A673 (cell line): ENCODE results near the gene ZBED2. TPM values are rescaled to one million over a fixed set of nuclear protein-coding genes. Genes with fewer than 3 reads are reported as not detected.
"Not testable (repeated sequence)": the region's sequence is repeated elsewhere in the genome, so short reads cannot be mapped to it uniquely, and the experiment has no call there.

Experiments used
- BruUV-seq: library from RNA; stranded (reverse); fragments of 400-500 nt; replicated peaks from 2 replicates; lab custom pipeline; 2021; lab: Mats Ljungman, UMichigan
- CTCF ChIA-PET: fragments of 300-600 bp; sonication (Branson Sonifier 250); formaldehyde crosslinking; loops from one replicate; lab custom pipeline; 2022; ENCODE audit warnings: antibody characterized with exemption; lab: Charles Lee
- POLR2A ChIA-PET: fragments of 300-600 bp; sonication (Branson Sonifier 250); formaldehyde crosslinking; loops from one replicate; lab custom pipeline; 2022; ENCODE audit warnings: antibody characterized with exemption; ENCODE audit not compliant: low non-redundant PET; lab: Charles Lee
- DNase-seq: peaks from one replicate; pipeline ENCODE4 v3.0.0-alpha.2; 2015; ENCODE audit warnings: low spot score
- H3K27ac ChIP-seq: fragments of 200-600 bp; sonication (generic); 2 replicates; pipeline ENCODE4 v1.5.1; 2016; ENCODE audit warnings: mixed run types, low read depth, mild to moderate bottlenecking, mixed read lengths, antibody characterized with exemption, low read length; ENCODE audit not compliant: poor library complexity, severe bottlenecking
- H3K27me3 ChIP-seq: fragments of 200-600 bp; sonication (generic); replicated peaks from 2 replicates; pipeline ENCODE4 v1.6.1; 2017; ENCODE audit warnings: mixed run types, low read depth, mild to moderate bottlenecking, mixed read lengths, antibody characterized with exemption, low read length; ENCODE audit not compliant: insufficient read depth, poor library complexity
- H3K36me3 ChIP-seq: fragments of 200-600 bp; sonication (generic); 2 replicates; pipeline ENCODE4 v1.6.1; 2016; ENCODE audit warnings: mixed run types, mild to moderate bottlenecking, mixed read lengths, antibody characterized with exemption, low read length; ENCODE audit not compliant: insufficient read depth, poor library complexity, severe bottlenecking
- H3K4me1 ChIP-seq: fragments of 200-600 bp; sonication (generic); 2 replicates; pipeline ENCODE4 v1.6.1; 2017; ENCODE audit warnings: mixed run types, mild to moderate bottlenecking, mixed read lengths, antibody characterized with exemption, low read length; ENCODE audit not compliant: insufficient read depth, poor library complexity, severe bottlenecking
- H3K4me3 ChIP-seq: fragments of 200-600 bp; sonication (generic); 2 replicates; pipeline ENCODE4 v1.5.1; 2016; ENCODE audit warnings: low read depth, mixed run types, mild to moderate bottlenecking, mixed read lengths, low read length; ENCODE audit not compliant: poor library complexity, severe bottlenecking
- H3K9me3 ChIP-seq: fragments of 200-600 bp; sonication (generic); 2 replicates; pipeline ENCODE4 v1.6.1; 2016; ENCODE audit warnings: mixed run types, low read depth, mild to moderate bottlenecking, mixed read lengths, antibody characterized with exemption, low read length; ENCODE audit not compliant: poor library complexity, severe bottlenecking
- EZH2 ChIP-seq: fragments of 200-600 bp; sonication (generic); IDR thresholded peaks from 2 replicates; pipeline ENCODE4 v1.6.1; 2017; ENCODE audit warnings: borderline replicate concordance, low read depth, mild to moderate bottlenecking, mixed read lengths, antibody characterized with exemption, low read length; ENCODE audit not compliant: poor library complexity, severe bottlenecking
- intact Hi-C: fragments of 100-400 bp; cut with micrococcal nuclease; formaldehyde crosslinking; loops from one replicate; pipeline ENCODE4 v1.10.0; 2022; ENCODE audit not compliant: unreplicated experiment
- total RNA-seq: library from RNA; stranded (reverse); gene quantifications from 2 replicates; pipeline ENCODE4 v1.2.3, GENCODE V29; 2021
- TF ChIP-seq, protein P1 (sequence below): fragments of 300-800, 200-600 bp; sonication (generic); conservative IDR thresholded peaks from 2 replicates; pipeline ENCODE4 v1.5.1; 2017; ENCODE audit warnings: low read depth, mild to moderate bottlenecking, antibody characterized with exemption, low read length, moderate library complexity, mixed read lengths

The ZBED2 gene
- total RNA-seq, 1 experiment from 2014 or later: not detected

DNA sequence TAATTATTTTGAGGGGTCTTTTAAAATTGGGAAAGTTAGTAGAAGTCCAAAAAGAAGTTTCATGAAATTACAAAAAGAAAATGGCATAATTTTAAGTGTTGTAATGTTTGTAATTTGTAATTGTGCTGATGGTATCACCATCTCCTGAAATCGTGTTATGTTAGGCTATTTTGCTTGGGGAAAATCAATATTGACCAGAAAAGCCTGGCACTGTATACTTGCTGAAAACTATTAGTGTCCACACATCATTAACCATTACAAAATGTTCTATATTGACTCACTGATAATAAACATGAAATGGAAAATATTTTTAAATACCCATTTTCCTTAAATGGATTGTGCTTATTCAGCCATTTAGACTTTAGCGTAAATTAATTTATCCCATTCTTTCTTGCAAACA lies 40.3 kb upstream of the ZBED2 start:
- ChIA-PET POLR2A (no interaction called here), CTCF (no interaction called here)
- intact Hi-C loops: no loop called here
- DNase-seq: no peak
- no peaks in the 10 kb centered on the region for H3K9me3 ChIP-seq
- H3K4me3 ChIP-seq: no peak overlapping the region
- TF ChIP-seq, protein P1, sequence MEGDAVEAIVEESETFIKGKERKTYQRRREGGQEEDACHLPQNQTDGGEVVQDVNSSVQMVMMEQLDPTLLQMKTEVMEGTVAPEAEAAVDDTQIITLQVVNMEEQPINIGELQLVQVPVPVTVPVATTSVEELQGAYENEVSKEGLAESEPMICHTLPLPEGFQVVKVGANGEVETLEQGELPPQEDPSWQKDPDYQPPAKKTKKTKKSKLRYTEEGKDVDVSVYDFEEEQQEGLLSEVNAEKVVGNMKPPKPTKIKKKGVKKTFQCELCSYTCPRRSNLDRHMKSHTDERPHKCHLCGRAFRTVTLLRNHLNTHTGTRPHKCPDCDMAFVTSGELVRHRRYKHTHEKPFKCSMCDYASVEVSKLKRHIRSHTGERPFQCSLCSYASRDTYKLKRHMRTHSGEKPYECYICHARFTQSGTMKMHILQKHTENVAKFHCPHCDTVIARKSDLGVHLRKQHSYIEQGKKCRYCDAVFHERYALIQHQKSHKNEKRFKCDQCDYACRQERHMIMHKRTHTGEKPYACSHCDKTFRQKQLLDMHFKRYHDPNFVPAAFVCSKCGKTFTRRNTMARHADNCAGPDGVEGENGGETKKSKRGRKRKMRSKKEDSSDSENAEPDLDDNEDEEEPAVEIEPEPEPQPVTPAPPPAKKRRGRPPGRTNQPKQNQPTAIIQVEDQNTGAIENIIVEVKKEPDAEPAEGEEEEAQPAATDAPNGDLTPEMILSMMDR: no peak
- no peak for TF ChIP-seq EZH2
- BruUV-seq: no TSS peak
- H3K27ac ChIP-seq: no peak overlapping the region
- no peaks in the 10 kb centered on the region for H3K27me3 ChIP-seq
- no peaks in the 10 kb centered on the region for H3K4me1 ChIP-seq
- no peaks in the 10 kb centered on the region for H3K36me3 ChIP-seq

DNA sequence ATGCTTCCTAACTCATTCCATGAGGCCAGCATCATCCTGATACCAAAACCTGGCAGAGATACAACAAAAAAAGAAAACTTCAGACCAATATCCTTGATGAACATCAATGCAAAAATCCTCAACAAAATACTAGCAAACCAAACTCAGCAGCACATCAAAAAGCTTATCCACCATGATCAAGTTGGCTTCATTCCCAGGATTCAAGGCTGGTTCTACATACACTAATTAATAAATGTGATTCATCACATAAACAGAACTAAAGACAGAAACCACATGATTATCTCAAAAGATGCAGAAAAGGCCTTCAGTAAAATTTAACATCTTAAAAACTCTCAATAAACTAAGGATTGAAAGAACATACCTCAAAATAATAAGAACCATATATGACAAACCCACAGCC lies 35.5 kb upstream of the ZBED2 start:
- H3K4me1 ChIP-seq, H3K27me3 ChIP-seq, H3K36me3 ChIP-seq, H3K27ac ChIP-seq, POLR2A ChIA-PET, BruUV-seq, CTCF ChIA-PET, intact Hi-C loops, DNase-seq, H3K4me3 ChIP-seq, H3K9me3 ChIP-seq: not testable (repeated sequence)

DNA sequence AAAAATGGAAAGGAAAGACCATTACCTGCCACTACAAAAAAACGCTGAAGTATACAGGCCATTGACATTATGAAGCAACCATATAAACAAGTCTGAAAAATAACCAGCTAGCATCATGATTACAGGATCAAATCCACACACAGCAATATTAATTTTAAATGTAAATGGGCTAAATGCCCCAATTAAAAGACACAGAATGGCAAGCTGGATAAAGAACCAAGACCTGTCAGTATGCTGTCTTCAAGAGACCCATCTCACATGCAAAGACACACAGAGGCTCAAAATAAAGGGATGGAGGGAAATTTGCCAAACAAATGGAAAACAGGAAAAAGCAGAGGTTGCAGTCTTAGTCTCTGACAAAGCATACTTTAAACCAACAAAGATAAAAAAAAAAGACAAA lies 33.9 kb upstream of the ZBED2 start:
- DNase-seq, H3K9me3 ChIP-seq, H3K27ac ChIP-seq, BruUV-seq, H3K4me1 ChIP-seq, H3K36me3 ChIP-seq, H3K4me3 ChIP-seq, intact Hi-C loops, CTCF ChIA-PET, H3K27me3 ChIP-seq, POLR2A ChIA-PET: not testable (repeated sequence)

DNA sequence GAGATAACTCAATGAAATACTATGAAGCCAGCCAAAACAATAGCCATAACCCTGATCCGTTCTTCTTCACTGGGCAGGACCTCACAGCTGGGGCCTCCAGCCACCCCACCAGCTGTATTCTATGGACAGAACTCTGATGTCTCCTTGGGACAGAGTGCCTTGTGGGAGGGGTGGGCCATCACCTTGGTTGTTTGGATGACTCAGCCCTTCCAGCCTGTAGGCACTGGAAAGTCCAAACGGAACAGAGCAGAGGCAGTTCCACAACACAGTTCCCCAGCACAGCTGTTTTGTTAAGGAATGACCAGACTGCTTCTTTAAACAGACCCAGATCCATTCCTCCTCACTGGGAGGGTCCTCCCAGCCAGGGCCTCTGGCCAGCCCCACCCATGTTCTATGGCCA lies 31.9 kb upstream of the ZBED2 start:
- intact Hi-C loops: no loop called here
- ChIA-PET CTCF (no interaction called here), POLR2A (no interaction called here)
- no peaks in the 10 kb centered on the region for H3K4me1 ChIP-seq
- no peaks in the 10 kb centered on the region for H3K9me3 ChIP-seq
- BruUV-seq: no TSS peak
- TF ChIP-seq EZH2: no peak
- TF ChIP-seq, protein P1: no peak
- peaks cover 4% of the 10 kb centered on the region for H3K27me3 ChIP-seq
- H3K36me3 ChIP-seq: no peaks in the 10 kb centered on the region
- no peak overlapping the region for H3K4me3 ChIP-seq
- no peak for DNase-seq
- H3K27ac ChIP-seq: no peak overlapping the region
